ENCODE data around the gene ELOVL5.

Gene ELOVL5

DNA sequence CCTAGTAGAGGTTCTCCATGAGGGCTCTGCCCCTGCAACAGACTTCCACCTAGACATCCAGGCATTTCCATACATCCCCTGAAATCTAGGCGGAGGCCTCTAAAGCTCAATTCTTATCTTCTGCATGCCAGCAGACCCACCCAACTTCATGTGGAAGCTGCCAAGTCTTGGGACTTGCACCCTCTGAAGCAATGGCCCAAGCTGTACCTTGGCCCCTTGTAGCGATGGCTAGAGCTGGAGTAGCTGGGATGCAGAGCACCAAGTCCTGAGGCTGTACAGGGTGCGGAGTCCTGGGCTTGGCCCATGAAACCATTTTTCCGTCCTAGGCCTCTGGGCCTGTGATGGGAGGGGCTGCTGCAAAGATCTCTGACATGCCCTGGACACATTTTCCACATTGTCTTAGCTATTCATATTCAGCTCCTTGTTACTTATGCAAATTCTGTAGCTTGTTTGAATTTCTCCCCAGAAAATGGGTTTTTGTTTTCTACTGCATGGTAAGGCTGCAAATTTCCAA is 17.4 kb upstream of the ELOVL5 start:
- in situ Hi-C loops (cut with HindIII; ENCODE audit: low pct_ligation_motif_present, low sequenced_read_pairs) = no loop called here
- H3K4me3 ChIP-seq (ENCODE audit: low read depth, low read length) = no peak overlapping the region
- no peaks in the 10 kb centered on the region for H3K36me3 ChIP-seq (replicated peaks)
- DNase-seq = no peak
- H3K27ac ChIP-seq = no peak overlapping the region
- TF ChIP-seq, protein P1, sequence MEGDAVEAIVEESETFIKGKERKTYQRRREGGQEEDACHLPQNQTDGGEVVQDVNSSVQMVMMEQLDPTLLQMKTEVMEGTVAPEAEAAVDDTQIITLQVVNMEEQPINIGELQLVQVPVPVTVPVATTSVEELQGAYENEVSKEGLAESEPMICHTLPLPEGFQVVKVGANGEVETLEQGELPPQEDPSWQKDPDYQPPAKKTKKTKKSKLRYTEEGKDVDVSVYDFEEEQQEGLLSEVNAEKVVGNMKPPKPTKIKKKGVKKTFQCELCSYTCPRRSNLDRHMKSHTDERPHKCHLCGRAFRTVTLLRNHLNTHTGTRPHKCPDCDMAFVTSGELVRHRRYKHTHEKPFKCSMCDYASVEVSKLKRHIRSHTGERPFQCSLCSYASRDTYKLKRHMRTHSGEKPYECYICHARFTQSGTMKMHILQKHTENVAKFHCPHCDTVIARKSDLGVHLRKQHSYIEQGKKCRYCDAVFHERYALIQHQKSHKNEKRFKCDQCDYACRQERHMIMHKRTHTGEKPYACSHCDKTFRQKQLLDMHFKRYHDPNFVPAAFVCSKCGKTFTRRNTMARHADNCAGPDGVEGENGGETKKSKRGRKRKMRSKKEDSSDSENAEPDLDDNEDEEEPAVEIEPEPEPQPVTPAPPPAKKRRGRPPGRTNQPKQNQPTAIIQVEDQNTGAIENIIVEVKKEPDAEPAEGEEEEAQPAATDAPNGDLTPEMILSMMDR (IDR thresholded peaks at IDR 0.05; ENCODE audit: low read depth, low read length, missing control alignments) = no peak
- H3K27me3 ChIP-seq (replicated peaks) = no peaks in the 10 kb centered on the region

DNA sequence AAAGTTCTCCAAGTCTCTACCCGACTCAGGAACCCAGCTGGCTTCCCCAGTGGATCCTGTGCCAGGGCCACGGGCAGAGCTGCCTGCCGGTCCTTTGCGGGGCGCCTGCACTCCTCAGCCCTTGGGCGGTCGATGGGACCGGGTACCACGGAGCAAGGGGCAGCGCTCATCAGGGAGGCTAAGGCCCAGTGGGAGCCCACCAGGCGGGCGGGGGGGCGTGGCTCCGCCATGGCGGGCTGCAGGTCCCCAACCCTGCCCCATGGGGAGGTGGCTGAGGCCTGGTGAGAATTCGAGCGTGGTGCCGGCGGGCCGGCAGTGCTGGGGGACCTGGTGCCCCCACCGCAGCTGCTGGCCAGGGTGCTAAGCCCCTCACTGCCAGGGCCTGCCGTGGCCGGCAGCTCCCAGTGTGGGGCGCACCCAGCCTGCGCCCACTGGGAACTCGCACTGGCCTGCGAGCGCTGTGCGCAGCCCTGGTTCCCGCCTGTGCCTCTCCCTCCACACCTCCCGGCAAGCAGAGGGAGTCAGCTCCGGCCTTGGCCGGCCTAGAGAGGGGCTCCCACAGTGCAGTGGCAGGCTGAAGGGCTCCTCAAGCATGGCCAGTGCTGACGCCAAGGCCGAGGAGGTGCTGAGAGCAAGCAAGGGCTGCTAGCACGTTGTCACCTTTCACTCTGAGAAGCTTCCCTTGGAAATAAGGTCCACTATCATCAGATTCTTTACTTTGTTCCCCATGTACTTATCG is 14.8 kb upstream of the ELOVL5 start:
- in situ Hi-C loops (cut with HindIII; ENCODE audit: low pct_ligation_motif_present, low sequenced_read_pairs) = no loop called here
- Histone ChIP-seq H3K4me3 (ENCODE audit: low read depth, low read length) (no peak overlapping the region), H3K27ac (no peak overlapping the region), H3K36me3 (replicated peaks) (no peaks in the 10 kb centered on the region), H3K27me3 (replicated peaks) (no peaks in the 10 kb centered on the region)
- DNase-seq = no peak
- TF ChIP-seq, protein P1 (IDR thresholded peaks at IDR 0.05; ENCODE audit: low read depth, low read length, missing control alignments) = no peak

DNA sequence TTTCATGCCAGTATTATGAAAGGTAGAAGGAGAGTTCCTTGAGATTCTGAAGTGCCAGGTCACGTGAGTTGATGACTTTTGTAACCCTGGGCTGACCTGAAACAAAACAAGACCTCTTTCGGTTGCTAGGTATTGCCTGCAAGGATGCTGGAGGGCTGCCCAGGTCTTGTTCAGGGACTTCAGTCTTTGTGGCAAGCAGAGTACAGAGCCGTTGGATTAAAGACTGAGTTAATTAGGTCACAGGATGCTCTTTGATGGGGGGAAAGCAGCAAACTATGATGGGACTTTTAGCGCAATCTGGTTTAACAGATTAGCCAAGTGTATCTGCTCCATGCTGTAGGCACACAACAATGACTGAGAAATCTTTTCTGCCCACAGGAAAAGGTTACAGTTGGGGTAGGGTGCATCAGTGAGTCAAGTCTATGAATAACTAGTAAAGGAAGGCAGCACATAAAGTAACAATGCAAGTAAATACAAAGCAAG is 12.8 kb upstream of the ELOVL5 start:
- TF ChIP-seq, protein P1 (IDR thresholded peaks at IDR 0.05; ENCODE audit: low read depth, low read length, missing control alignments) = no peak
- Histone ChIP-seq H3K36me3 (replicated peaks) (no peaks in the 10 kb centered on the region), H3K27me3 (replicated peaks) (no peaks in the 10 kb centered on the region), H3K27ac (no peak overlapping the region), H3K4me3 (ENCODE audit: low read depth, low read length) (no peak overlapping the region)
- in situ Hi-C loops (cut with HindIII; ENCODE audit: low pct_ligation_motif_present, low sequenced_read_pairs) = no loop called here
- DNase-seq = peak; percentile 26

DNA sequence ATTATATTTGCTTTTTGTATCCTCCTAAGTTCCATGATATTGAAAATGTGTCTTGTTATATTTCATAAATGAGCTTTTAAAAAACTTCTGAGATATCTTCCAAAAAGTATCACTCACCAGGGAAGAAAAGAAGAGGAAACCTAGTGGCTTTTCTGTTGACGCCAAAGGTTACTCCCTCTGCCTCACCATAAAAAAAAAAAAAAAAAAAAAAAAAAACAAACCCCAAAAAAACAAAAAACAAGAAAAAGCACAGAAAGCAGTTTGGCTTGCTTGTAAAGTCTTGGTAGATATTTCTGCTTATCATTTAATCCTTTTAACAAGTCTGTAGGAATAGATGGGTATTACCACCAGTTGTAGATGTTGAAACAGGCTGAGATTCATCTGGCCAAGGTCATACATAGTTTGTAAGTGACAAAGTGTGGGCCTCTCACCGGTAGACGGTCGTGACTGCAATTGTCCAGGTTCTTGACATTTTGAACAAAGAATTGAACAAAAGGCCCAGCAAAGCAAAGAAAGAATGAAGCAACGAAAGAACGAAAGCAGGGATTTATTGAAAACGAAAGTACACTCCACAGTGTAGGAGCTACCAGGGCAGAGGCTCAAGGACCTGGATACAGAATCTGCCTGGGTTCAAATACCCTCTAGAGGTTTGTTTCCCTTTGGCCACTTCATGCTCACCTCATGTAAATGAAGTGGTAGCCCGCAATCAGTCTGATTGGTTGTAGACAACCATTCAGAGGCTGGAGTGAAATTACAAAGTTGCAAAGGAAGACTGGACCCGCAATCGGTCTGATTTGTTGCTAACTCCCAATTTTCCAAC is 11.6 kb upstream of the ELOVL5 start:
- Histone ChIP-seq H3K4me3 (ENCODE audit: low read depth, low read length) (no peak overlapping the region), H3K36me3 (replicated peaks) (no peaks in the 10 kb centered on the region), H3K27ac (peak overlapping the region; percentile 95), H3K27me3 (replicated peaks) (no peaks in the 10 kb centered on the region)
- in situ Hi-C loops (cut with HindIII; ENCODE audit: low pct_ligation_motif_present, low sequenced_read_pairs) = no loop called here
- DNase-seq = peak; percentile 22
- TF ChIP-seq, protein P1 (IDR thresholded peaks at IDR 0.05; ENCODE audit: low read depth, low read length, missing control alignments) = no peak

DNA sequence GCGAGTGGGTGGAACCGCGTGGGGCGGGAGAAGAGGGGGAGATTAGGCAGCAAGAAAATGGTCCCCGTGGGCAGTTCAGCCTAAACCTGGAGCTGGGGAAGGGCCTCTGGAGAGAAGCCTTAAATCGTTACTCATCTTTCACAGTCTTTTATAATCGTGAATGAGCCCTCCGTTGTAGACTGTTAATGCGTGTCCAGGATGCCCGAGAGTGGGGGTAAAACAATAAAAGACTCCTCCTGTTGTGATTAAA is 11.0 kb upstream of the ELOVL5 start:
- TF ChIP-seq, protein P1 (IDR thresholded peaks at IDR 0.05; ENCODE audit: low read depth, low read length, missing control alignments) = no peak
- in situ Hi-C loops (cut with HindIII; ENCODE audit: low pct_ligation_motif_present, low sequenced_read_pairs) = no loop called here
- H3K4me3 ChIP-seq (ENCODE audit: low read depth, low read length) = peak overlapping the region; percentile 45
- DNase-seq = no peak
- H3K27me3 ChIP-seq (replicated peaks) = no peaks in the 10 kb centered on the region
- H3K36me3 ChIP-seq (replicated peaks) = no peaks in the 10 kb centered on the region
- H3K27ac ChIP-seq = peak overlapping the region; percentile 95

Measured in brain microvascular endothelial cell (primary cell).